ENCODE measurements around the gene FHIT.

- TF ChIP-seq, protein P1, sequence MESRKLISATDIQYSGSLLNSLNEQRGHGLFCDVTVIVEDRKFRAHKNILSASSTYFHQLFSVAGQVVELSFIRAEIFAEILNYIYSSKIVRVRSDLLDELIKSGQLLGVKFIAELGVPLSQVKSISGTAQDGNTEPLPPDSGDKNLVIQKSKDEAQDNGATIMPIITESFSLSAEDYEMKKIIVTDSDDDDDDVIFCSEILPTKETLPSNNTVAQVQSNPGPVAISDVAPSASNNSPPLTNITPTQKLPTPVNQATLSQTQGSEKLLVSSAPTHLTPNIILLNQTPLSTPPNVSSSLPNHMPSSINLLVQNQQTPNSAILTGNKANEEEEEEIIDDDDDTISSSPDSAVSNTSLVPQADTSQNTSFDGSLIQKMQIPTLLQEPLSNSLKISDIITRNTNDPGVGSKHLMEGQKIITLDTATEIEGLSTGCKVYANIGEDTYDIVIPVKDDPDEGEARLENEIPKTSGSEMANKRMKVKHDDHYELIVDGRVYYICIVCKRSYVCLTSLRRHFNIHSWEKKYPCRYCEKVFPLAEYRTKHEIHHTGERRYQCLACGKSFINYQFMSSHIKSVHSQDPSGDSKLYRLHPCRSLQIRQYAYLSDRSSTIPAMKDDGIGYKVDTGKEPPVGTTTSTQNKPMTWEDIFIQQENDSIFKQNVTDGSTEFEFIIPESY (IDR thresholded peaks at IDR 0.05; ENCODE audit: borderline replicate concordance, low read depth): no peak
- TF ChIP-seq RAD21 (IDR thresholded peaks at IDR 0.05; ENCODE audit: low read length) (no peak), REST (IDR thresholded peaks at IDR 0.05; ENCODE audit: low read depth, low read length) (no peak), CTCF (IDR thresholded peaks at IDR 0.05) (no peak), MAX (IDR thresholded peaks at IDR 0.05; ENCODE audit: low read depth) (no peak), SIN3A (IDR thresholded peaks at IDR 0.05; ENCODE audit: borderline replicate concordance, low read depth, low read length) (no peak), IRF3 (IDR thresholded peaks at IDR 0.05; ENCODE audit: low read depth, low read length) (no peak), JUND (IDR thresholded peaks at IDR 0.05) (no peak)
These were observed 698.7 kb downstream of the FHIT start for GRCh38 chr3:60552581-60552980.
